ENCODE results near the gene SMIM14.

GRCh38 chr4:39631700-39632079 lies 7.0 kb downstream of the SMIM14 start:
- TF ChIP-seq CTCF (IDR thresholded peaks at IDR 0.05; ENCODE audit: poor library complexity) (no peak), EZH2 (IDR thresholded peaks at IDR 0.05; ENCODE audit: borderline replicate concordance) (no peak)

All from hepatocyte (in vitro differentiated cells).